IPS DF 6.9 (cell line): Measurements from ENCODE around the gene YBX2.

Experiments
- DNase-seq: peaks from one replicate; pipeline ENCODE4 v3.0.0-alpha.2; 2013; ENCODE audit warnings: low read depth, low spot score
- H3K27ac ChIP-seq: one replicate; pipeline ENCODE4 v1.5.1; 2013; ENCODE audit warnings: low read length, control low read depth
- H3K27me3 ChIP-seq: 2 replicates; pipeline ENCODE4 v1.6.1; 2013; ENCODE audit warnings: mild to moderate bottlenecking, low read length; ENCODE audit not compliant: control insufficient read depth, insufficient read depth
- H3K36me3 ChIP-seq: 2 replicates; pipeline ENCODE4 v1.6.1; 2013; ENCODE audit warnings: low read length; ENCODE audit not compliant: control insufficient read depth, insufficient read depth
- H3K4me1 ChIP-seq: 2 replicates; pipeline ENCODE4 v1.6.1; 2013; ENCODE audit warnings: low read length; ENCODE audit not compliant: control insufficient read depth, insufficient read depth
- H3K4me3 ChIP-seq: 2 replicates; pipeline ENCODE4 v1.5.1; 2013; ENCODE audit warnings: mild to moderate bottlenecking, low read length
- H3K9me3 ChIP-seq: 2 replicates; pipeline ENCODE4 v1.6.1; 2013; ENCODE audit warnings: low read length, inconsistent platforms; ENCODE audit not compliant: control insufficient read depth, insufficient read depth
- WGBS: extraction: QIAGEN DNeasy Blood & Tissue Kit; methylation state at CpG from one replicate; pipeline ENCODE4 v1.1.7; 2013; ENCODE audit warnings: mixed read lengths, missing lambda C conversion rate; ENCODE audit not compliant: insufficient read length, insufficient coverage; 5-methylcytosine and 5-hydroxymethylcytosine counted together

The YBX2 gene

DNA sequence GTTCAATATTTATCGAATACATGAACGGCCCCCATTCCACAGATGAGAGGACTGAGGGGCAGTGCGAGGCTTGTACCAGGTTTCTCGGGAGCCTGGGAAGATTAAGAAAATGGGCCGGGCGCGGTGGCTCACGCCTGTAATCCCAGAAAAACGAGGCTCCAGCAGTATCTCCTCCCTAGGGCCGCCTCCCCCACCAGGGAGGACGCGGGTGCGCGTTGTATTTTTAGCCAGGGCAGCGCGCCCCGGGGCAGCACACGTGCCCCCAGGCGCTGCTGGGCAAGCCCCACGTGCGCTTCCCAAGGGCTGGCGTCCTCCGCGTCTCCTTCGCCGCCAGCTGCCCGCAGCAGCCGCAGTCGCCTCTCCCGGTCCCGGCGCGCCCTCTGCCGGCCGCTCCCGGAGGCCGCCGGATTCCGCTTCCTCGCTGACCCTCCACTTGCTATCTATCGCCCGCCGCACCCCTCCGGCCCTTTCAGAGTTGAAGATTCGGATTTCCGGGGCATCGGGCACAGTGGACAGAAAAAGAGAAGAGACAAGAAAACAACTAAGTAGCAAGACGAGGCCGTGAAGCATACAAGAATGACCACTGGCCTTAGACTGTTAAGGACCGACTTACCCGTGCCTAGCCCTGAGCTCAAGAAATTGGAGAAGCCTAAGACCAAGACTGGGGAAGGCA, 1.9 kb upstream of the YBX2 start:
- H3K36me3 ChIP-seq = no peaks in the 10 kb centered on the region
- no peak overlapping the region for H3K27ac ChIP-seq
- WGBS = no CpG with 5 or more reads among the region's 51 CpGs
- H3K27me3 ChIP-seq = peaks cover 2% of the 10 kb centered on the region; the same call in 1 of the 2 replicates
- no peaks in the 10 kb centered on the region for H3K9me3 ChIP-seq
- DNase-seq = peak; percentile 82
- no peak overlapping the region for H3K4me3 ChIP-seq
- peaks cover 2% of the 10 kb centered on the region; the same call in 1 of the 2 replicates for H3K4me1 ChIP-seq

GRCh38 chr17:7295230-7296180, 1.1 kb upstream of the YBX2 start:
- no peak overlapping the region; the same call in 1 of the 2 replicates for H3K4me3 ChIP-seq
- H3K36me3 ChIP-seq = no peaks in the 10 kb centered on the region
- H3K9me3 ChIP-seq = no peaks in the 10 kb centered on the region
- peaks cover 2% of the 10 kb centered on the region; the same call in 1 of the 2 replicates for H3K27me3 ChIP-seq
- DNase-seq = no peak
- H3K4me1 ChIP-seq = peaks cover 2% of the 10 kb centered on the region; the same call in 1 of the 2 replicates
- no CpG with 5 or more reads among the region's 42 CpGs for WGBS
- H3K27ac ChIP-seq = no peak overlapping the region

DNA sequence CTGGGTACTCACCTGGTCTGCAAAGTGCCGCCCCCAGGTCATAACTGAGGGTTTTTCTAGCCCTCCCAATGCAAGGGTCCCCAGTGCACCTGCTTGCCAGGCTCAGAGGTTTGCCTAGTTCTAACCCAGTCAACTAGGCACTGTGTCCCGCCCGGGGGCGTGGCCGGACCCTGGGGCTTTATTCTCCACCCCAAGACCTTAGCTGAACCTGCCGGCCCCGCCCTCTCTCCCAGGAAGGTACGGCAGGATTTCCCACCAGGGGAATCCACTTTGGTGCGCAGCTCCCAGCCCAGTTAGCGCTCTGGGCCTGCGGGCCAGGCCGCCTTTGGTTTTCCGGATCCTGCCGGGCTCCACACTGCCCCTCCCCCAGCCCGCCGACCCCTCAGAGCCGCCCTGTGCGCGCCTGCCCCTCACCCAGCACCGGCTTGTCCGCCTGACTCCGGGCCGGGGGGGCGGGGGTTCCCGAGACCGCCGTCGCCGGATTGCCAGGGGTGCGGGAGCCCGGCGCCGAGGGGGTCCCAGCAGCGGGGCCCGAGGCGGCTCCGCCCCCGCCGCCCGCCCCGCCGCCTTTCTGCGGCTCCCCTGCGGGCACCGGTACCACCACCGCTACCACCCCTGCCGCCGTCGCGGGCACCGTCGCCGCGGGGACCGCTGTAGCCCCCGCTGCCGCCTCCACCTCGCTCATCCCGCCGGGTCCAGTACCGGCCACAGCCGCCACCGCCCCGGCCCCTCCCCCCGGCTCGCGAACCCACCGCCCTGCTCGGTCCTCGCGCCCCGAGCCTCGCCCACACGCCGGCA, 424 bp downstream of the YBX2 start:
- Histone ChIP-seq H3K4me3 (peak overlapping the region; percentile 65; the same call in 1 of the 2 replicates), H3K4me1 (peaks cover 3% of the 10 kb centered on the region), H3K9me3 (no peaks in the 10 kb centered on the region), H3K27ac (no peak overlapping the region), H3K27me3 (peaks cover 2% of the 10 kb centered on the region; the same call in 1 of the 2 replicates), H3K36me3 (no peaks in the 10 kb centered on the region)
- no peak for DNase-seq
- no CpG with 5 or more reads among the region's 75 CpGs for WGBS

- DNase-seq = no peak
- no CpG with 5 or more reads among the region's 11 CpGs for WGBS
- H3K4me1 ChIP-seq = peaks cover 3% of the 10 kb centered on the region
- H3K27ac ChIP-seq = no peak overlapping the region
- no peaks in the 10 kb centered on the region for H3K36me3 ChIP-seq
- H3K27me3 ChIP-seq = peaks cover 2% of the 10 kb centered on the region; the same call in 1 of the 2 replicates
- H3K9me3 ChIP-seq = no peaks in the 10 kb centered on the region
- no peak overlapping the region for H3K4me3 ChIP-seq
Measured at GRCh38 chr17:7293159-7293558, 1.3 kb downstream of the YBX2 start.

- Histone ChIP-seq H3K4me1 (peaks cover 3% of the 10 kb centered on the region), H3K36me3 (no peaks in the 10 kb centered on the region), H3K9me3 (no peaks in the 10 kb centered on the region), H3K27ac (no peak overlapping the region), H3K27me3 (peaks cover 2% of the 10 kb centered on the region; the same call in 1 of the 2 replicates), H3K4me3 (no peak overlapping the region)
- no peak for DNase-seq
- no CpG with 5 or more reads among the region's 6 CpGs for WGBS
Measured at GRCh38 chr17:7292729-7293128, 1.7 kb downstream of the YBX2 start.

DNA sequence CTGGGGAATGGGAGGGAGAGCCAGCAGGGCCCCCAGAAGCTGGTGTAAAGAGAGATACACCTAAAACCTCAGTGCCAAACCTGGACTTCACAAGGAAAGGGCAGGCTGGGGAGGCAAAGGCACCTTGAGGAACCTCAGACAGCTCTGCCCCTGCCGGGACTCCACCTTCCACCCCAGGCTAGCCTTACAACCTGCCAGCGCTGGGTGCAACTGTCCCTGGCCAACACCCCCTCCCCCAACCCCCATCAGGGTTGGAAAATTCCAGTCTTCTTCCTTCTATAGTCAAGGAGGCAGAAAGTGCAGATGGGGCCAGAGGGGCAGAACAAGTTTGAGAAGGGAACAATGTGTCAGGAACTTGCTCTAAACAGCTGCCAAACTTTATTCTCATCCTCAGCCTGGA, 2.2 kb downstream of the YBX2 start:
- no CpG with 5 or more reads among the region's 2 CpGs for WGBS
- H3K27ac ChIP-seq = no peak overlapping the region
- no peaks in the 10 kb centered on the region for H3K9me3 ChIP-seq
- peaks cover 3% of the 10 kb centered on the region for H3K4me1 ChIP-seq
- no peaks in the 10 kb centered on the region for H3K36me3 ChIP-seq
- no peak overlapping the region for H3K4me3 ChIP-seq
- H3K27me3 ChIP-seq = peaks cover 2% of the 10 kb centered on the region; the same call in 1 of the 2 replicates
- DNase-seq = no peak

DNA sequence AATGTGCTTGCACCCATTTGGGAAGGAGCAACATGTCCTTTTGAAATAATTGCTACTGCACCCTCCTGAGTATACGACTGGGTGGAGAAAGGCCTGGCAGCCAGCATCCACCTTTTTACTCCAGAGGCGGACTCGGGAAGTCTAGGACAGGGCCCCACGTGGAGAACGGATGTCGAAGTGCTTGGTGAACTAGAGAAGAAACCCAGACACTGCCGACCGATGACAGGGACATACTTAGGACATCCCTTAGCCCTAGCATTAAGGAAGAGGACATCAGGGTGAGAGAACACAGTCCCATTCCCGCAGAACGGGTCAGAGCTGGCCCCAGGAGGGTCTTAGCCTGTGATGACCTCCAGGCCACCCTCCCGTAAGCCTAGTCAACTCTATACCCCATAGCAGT, 3.8 kb downstream of the YBX2 start:
- Histone ChIP-seq H3K9me3 (no peaks in the 10 kb centered on the region), H3K27me3 (peaks cover under 1% of the 10 kb centered on the region; the same call in 1 of the 2 replicates), H3K36me3 (no peaks in the 10 kb centered on the region), H3K27ac (no peak overlapping the region), H3K4me3 (no peak overlapping the region), H3K4me1 (peaks cover 3% of the 10 kb centered on the region)
- WGBS = no CpG with 5 or more reads among the region's 11 CpGs
- DNase-seq = no peak

- no peak for DNase-seq
- no peak overlapping the region for H3K4me3 ChIP-seq
- H3K9me3 ChIP-seq = no peaks in the 10 kb centered on the region
- no peaks in the 10 kb centered on the region; the same call in 1 of the 2 replicates for H3K36me3 ChIP-seq
- H3K27me3 ChIP-seq = no peaks in the 10 kb centered on the region
- peaks cover 3% of the 10 kb centered on the region for H3K4me1 ChIP-seq
- H3K27ac ChIP-seq = no peak overlapping the region
- no CpG with 5 or more reads among the region's 19 CpGs for WGBS
Measured at GRCh38 chr17:7290166-7290565, 4.3 kb downstream of the YBX2 start.

GRCh38 chr17:7289256-7290032, 5.0 kb downstream of the YBX2 start:
- H3K4me3 ChIP-seq = no peak overlapping the region
- peaks cover 1% of the 10 kb centered on the region; the same call in 1 of the 2 replicates for H3K4me1 ChIP-seq
- no CpG with 5 or more reads among the region's 18 CpGs for WGBS
- H3K27me3 ChIP-seq = no peaks in the 10 kb centered on the region
- no peaks in the 10 kb centered on the region for H3K9me3 ChIP-seq
- no peak for DNase-seq
- peaks cover 6% of the 10 kb centered on the region; the same call in 1 of the 2 replicates for H3K36me3 ChIP-seq
- H3K27ac ChIP-seq = no peak overlapping the region
